Lower leg skin (tissue), 3 donors: ENCODE results near the gene NCKAP5.

Experiments used
- POLR2A ChIP-seq, 2 donors: fragments of 450-650 bp; IDR thresholded peaks; one replicate each; pipeline ENCODE4 v1.6.1; 2016 to 2017; ENCODE audit warnings: antibody characterized with exemption in 2 of 2, mild to moderate bottlenecking in 1 of 2, moderate library complexity in 1 of 2
- TF ChIP-seq, protein P1 (sequence below), 3 donors: fragments of 450-650 bp; IDR thresholded peaks; one replicate each; pipeline ENCODE4 v1.5.1; 2016; ENCODE audit warnings: antibody characterized with exemption in 3 of 3, mild to moderate bottlenecking in 3 of 3, moderate library complexity in 2 of 3

DNA sequence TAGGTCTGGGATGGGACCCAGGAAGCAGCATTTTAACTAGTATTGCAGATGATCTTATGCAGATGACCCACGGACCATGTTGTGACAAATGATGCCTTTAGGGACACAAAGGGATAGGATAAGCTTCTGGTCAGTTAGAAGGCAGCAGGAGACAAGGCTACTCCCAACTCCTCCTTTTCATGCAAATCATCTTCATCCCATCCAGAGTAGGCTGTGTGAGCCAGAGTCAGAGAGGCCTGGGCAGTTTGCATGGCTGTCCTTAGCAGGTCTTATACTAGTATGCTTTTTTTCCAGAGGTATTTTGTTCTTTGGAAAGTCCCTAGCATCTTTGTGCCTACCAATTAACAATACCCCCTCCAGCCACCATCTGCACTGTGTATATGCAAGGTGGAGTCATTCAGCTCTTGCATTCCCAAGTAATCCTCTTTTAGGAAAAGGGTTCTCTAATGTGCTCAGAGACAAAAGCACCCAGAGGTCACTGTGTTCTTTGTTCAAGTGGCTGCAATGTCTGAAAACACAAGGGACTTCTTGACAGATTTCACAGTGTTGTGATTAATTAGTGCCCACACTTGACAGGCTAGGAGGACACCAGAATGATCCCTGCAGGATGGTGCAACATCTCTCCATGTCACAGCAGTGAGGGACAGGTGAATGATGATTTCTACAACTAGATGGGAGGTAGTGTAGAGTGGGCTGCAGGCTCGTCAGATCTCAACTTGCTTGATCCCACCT is 225.8 kb downstream of the NCKAP5 start:
- TF ChIP-seq, protein P1, sequence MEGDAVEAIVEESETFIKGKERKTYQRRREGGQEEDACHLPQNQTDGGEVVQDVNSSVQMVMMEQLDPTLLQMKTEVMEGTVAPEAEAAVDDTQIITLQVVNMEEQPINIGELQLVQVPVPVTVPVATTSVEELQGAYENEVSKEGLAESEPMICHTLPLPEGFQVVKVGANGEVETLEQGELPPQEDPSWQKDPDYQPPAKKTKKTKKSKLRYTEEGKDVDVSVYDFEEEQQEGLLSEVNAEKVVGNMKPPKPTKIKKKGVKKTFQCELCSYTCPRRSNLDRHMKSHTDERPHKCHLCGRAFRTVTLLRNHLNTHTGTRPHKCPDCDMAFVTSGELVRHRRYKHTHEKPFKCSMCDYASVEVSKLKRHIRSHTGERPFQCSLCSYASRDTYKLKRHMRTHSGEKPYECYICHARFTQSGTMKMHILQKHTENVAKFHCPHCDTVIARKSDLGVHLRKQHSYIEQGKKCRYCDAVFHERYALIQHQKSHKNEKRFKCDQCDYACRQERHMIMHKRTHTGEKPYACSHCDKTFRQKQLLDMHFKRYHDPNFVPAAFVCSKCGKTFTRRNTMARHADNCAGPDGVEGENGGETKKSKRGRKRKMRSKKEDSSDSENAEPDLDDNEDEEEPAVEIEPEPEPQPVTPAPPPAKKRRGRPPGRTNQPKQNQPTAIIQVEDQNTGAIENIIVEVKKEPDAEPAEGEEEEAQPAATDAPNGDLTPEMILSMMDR (IDR thresholded peaks at IDR 0.05), result no peak
- no peak for TF ChIP-seq POLR2A (IDR thresholded peaks at IDR 0.05)
